IMR-90 (cell line): ENCODE results near the gene MTHFD2L. TPM values are rescaled to one million over a fixed set of nuclear protein-coding genes. Genes with fewer than 3 reads are reported as not detected.

Source experiments
- ATAC-seq: fragments of 200-7000 bp; cut with Tn5 transposase; 2 replicates; pipeline ENCODE4 v1.9.1; 2020; ENCODE audit warnings: low read depth, mild to moderate bottlenecking, moderate library complexity
- BruUV-seq: library from RNA; stranded (reverse); fragments of 400-500 nt; replicated peaks from 2 replicates; lab custom pipeline; 2021; lab: Mats Ljungman, UMichigan
- CTCF ChIA-PET: fragments of 300-600 bp; formaldehyde crosslinking; extraction: SDS; loops from one replicate; lab custom pipeline; 2021; ENCODE audit warnings: antibody characterized with exemption; lab: Yijun Ruan, JAX
- POLR2A ChIA-PET: fragments of 300-600 bp; sonication (Branson Sonifier 250); formaldehyde crosslinking; loops from one replicate; lab custom pipeline; 2022; ENCODE audit warnings: antibody characterized with exemption; ENCODE audit not compliant: unreplicated experiment; lab: Charles Lee
- DNase-seq: peaks from one replicate; pipeline ENCODE4 v3.0.0; 2013
- H2AFZ ChIP-seq: replicated peaks from 2 replicates; pipeline ENCODE3; 2013; ENCODE audit warnings: low read length, mild to moderate bottlenecking; ENCODE audit not compliant: poor library complexity
- H2AK5ac ChIP-seq: 2 replicates; pipeline ENCODE4 v1.6.1; 2013; ENCODE audit warnings: low read depth, low read length, inconsistent platforms
- H2AK9ac ChIP-seq: replicated peaks from 2 replicates; pipeline ENCODE3; 2013; ENCODE audit warnings: mild to moderate bottlenecking, low read depth, low read length, moderate library complexity; ENCODE audit not compliant: poor library complexity
- H2BK120ac ChIP-seq: 2 replicates; pipeline ENCODE4 v1.6.1; 2013; ENCODE audit warnings: low read depth, low read length, inconsistent platforms
- H2BK15ac ChIP-seq: 3 replicates; pipeline ENCODE4 v1.6.1; 2013; ENCODE audit warnings: low read depth, low read length, inconsistent platforms
- H2BK20ac ChIP-seq: 2 replicates; pipeline ENCODE4 v1.6.1; 2013; ENCODE audit warnings: low read depth, mild to moderate bottlenecking, inconsistent platforms, low read length, moderate library complexity
- H2BK5ac ChIP-seq: 2 replicates; pipeline ENCODE4 v1.6.1; 2013; ENCODE audit warnings: mild to moderate bottlenecking, low read depth, low read length, inconsistent platforms; ENCODE audit not compliant: poor library complexity, severe bottlenecking
- H3K14ac ChIP-seq: replicated peaks from 2 replicates; pipeline ENCODE4 v1.6.1; 2013; ENCODE audit warnings: low read depth, low read length, inconsistent platforms
- H3K18ac ChIP-seq: 2 replicates; pipeline ENCODE4 v1.6.1; 2013; ENCODE audit warnings: low read depth, low read length, control low read depth
- H3K23ac ChIP-seq: 2 replicates; pipeline ENCODE4 v1.6.1; 2013; ENCODE audit warnings: low read depth, low read length, inconsistent platforms
- H3K27ac ChIP-seq: 2 replicates; pipeline ENCODE4 v1.5.1; 2013; ENCODE audit warnings: mild to moderate bottlenecking, control low read depth, low read length; ENCODE audit not compliant: insufficient read depth
- H3K27me3 ChIP-seq: 2 replicates; pipeline ENCODE4 v1.6.1; 2013; ENCODE audit warnings: low read length; ENCODE audit not compliant: control insufficient read depth, insufficient read depth
- H3K36me3 ChIP-seq: 2 replicates; pipeline ENCODE4 v1.6.1; 2013; ENCODE audit warnings: low read length, mixed read lengths; ENCODE audit not compliant: control insufficient read depth, insufficient read depth
- H3K4ac ChIP-seq: 2 replicates; pipeline ENCODE4 v1.6.1; 2013; ENCODE audit warnings: low read depth, low read length, inconsistent platforms
- H3K4me1 ChIP-seq: 2 replicates; pipeline ENCODE4 v1.6.1; 2013; ENCODE audit warnings: low read length, mixed read lengths; ENCODE audit not compliant: control insufficient read depth, insufficient read depth
- H3K4me2 ChIP-seq: 2 replicates; pipeline ENCODE4 v1.6.1; 2013; ENCODE audit warnings: low read depth, mild to moderate bottlenecking, control low read depth, low read length, moderate library complexity
- H3K4me3 ChIP-seq: 2 replicates; pipeline ENCODE4 v1.5.1; 2013; ENCODE audit warnings: low read depth, mild to moderate bottlenecking, control low read depth, low read length, moderate library complexity; ENCODE audit not compliant: insufficient read depth
- H3K56ac ChIP-seq: 2 replicates; pipeline ENCODE4 v1.6.1; 2013; ENCODE audit warnings: low read length, inconsistent platforms; ENCODE audit not compliant: insufficient read depth; ENCODE audit errors: extremely low read depth
- H3K79me1 ChIP-seq, 2 experiments: 2 replicates each; pipeline ENCODE4 v1.6.1; 2013; ENCODE audit warnings: low read length in 2 of 2, inconsistent platforms in 1 of 2, low read depth in 1 of 2
- H3K9ac ChIP-seq: 2 replicates; pipeline ENCODE4 v1.6.1; 2013; ENCODE audit warnings: low read depth, low read length, control low read depth
- H3K9me1 ChIP-seq: 2 replicates; pipeline ENCODE4 v1.6.1; 2013; ENCODE audit warnings: low read length, inconsistent platforms; ENCODE audit not compliant: insufficient read depth
- H3K9me3 ChIP-seq: 2 replicates; pipeline ENCODE4 v1.6.1; 2013; ENCODE audit warnings: low read length; ENCODE audit not compliant: control insufficient read depth, insufficient read depth
- H4K20me1 ChIP-seq: 2 replicates; pipeline ENCODE4 v1.6.1; 2013; ENCODE audit warnings: low read length, inconsistent platforms; ENCODE audit not compliant: insufficient read depth
- H4K5ac ChIP-seq: 2 replicates; pipeline ENCODE4 v1.6.1; 2013; ENCODE audit warnings: mild to moderate bottlenecking, low read depth, low read length, control low read depth
- H4K8ac ChIP-seq, 2 experiments: 2 replicates each; pipeline ENCODE4 v1.6.1; 2013; ENCODE audit warnings: low read depth in 2 of 2, low read length in 2 of 2, control low read depth in 1 of 2, inconsistent platforms in 1 of 2
- H4K91ac ChIP-seq: 2 replicates; pipeline ENCODE4 v1.6.1; 2013; ENCODE audit warnings: low read depth, low read length, inconsistent platforms; ENCODE audit not compliant: insufficient read depth
- BHLHE40 ChIP-seq: fragments of 150-350 bp; IDR thresholded peaks from 2 replicates; pipeline ENCODE4 v1.6.1; 2016; ENCODE audit warnings: mild to moderate bottlenecking, low read depth, low read length
- CEBPB ChIP-seq: IDR thresholded peaks from 2 replicates; pipeline ENCODE4 v1.6.1; 2012; ENCODE audit warnings: low read depth, low read length, improper control_type of control experiment
- CHD1 ChIP-seq: IDR thresholded peaks from 2 replicates; pipeline ENCODE4 v1.6.1; 2012; ENCODE audit warnings: low read depth, low read length, improper control_type of control experiment
- FOS ChIP-seq: fragments of 150-350 bp; IDR thresholded peaks from 2 replicates; pipeline ENCODE4 v1.6.1; 2016; ENCODE audit warnings: low read depth, low read length
- MAFK ChIP-seq: IDR thresholded peaks from 2 replicates; pipeline ENCODE4 v1.6.1; 2012; ENCODE audit warnings: low read depth, low read length, improper control_type of control experiment
- MAZ ChIP-seq: IDR thresholded peaks from 2 replicates; pipeline ENCODE4 v1.6.1; 2012; ENCODE audit warnings: low read depth, mild to moderate bottlenecking, low read length, improper control_type of control experiment, moderate library complexity, borderline replicate concordance
- MXI1 ChIP-seq: IDR thresholded peaks from 2 replicates; pipeline ENCODE4 v1.6.1; 2012; ENCODE audit warnings: low read depth, mild to moderate bottlenecking, low read length, moderate library complexity, borderline replicate concordance
- NFE2L2 ChIP-seq: fragments of 150-350 bp; IDR thresholded peaks from 2 replicates; pipeline ENCODE4 v1.6.1; 2016; ENCODE audit warnings: low read depth, mild to moderate bottlenecking, low read length
- POLR2A ChIP-seq: IDR thresholded peaks from 2 replicates; pipeline ENCODE4 v1.6.1; 2012; ENCODE audit warnings: mild to moderate bottlenecking, low read depth, low read length
- RAD21 ChIP-seq: IDR thresholded peaks from 2 replicates; pipeline ENCODE4 v1.6.1; 2012; ENCODE audit warnings: low read length, improper control_type of control experiment
- RCOR1 ChIP-seq: IDR thresholded peaks from 2 replicates; pipeline ENCODE4 v1.6.1; 2012; ENCODE audit warnings: mild to moderate bottlenecking, low read length, improper control_type of control experiment; ENCODE audit not compliant: insufficient replicate concordance
- RFX5 ChIP-seq: IDR thresholded peaks from 2 replicates; pipeline ENCODE4 v1.8.0; 2012; ENCODE audit warnings: low read depth, mild to moderate bottlenecking, low read length, moderate library complexity
- SMC3 ChIP-seq: fragments of 150-350 bp; IDR thresholded peaks from 2 replicates; pipeline ENCODE4 v1.6.1; 2016; ENCODE audit warnings: low read depth, mild to moderate bottlenecking, antibody characterized with exemption, low read length, moderate library complexity
- USF2 ChIP-seq: fragments of 150-350 bp; IDR thresholded peaks from 2 replicates; pipeline ENCODE4 v1.6.1; 2017; ENCODE audit warnings: mild to moderate bottlenecking, antibody characterized with exemption, low read length, low read depth
- WGBS, 2 experiments: methylation state at CpG; one replicate each; pipeline versions ENCODE4 v1.1.5 to v1.1.7; 2013; ENCODE audit warnings: missing lambda C conversion rate in 2 of 2; ENCODE audit not compliant: insufficient read length in 1 of 2; ENCODE audit errors: extremely low coverage in 2 of 2; 5-methylcytosine and 5-hydroxymethylcytosine counted together
- dilution Hi-C: fragments of 300-500 bp; cut with HindIII; formaldehyde crosslinking; loops from one replicate; pipeline ENCODE4 v1.14.3; 2018; ENCODE audit warnings: low sequenced_read_pairs; ENCODE audit not compliant: unreplicated experiment
- in situ Hi-C: fragments of 300-500 bp; cut with MboI; formaldehyde crosslinking; loops from 3 replicates; pipeline ENCODE4 v1.14.3; 2019; ENCODE audit warnings: low sequenced_read_pairs, inconsistent platforms, mixed read lengths
- intact Hi-C: fragments of 100-400 bp; cut with micrococcal nuclease; formaldehyde crosslinking; loops from 2 replicates; pipeline ENCODE4 v1.10.0; 2022
- polyA plus RNA-seq, 3 experiments: library from polyadenylated mRNA; depleted of rRNA; stranded (reverse); fragments of >200 nt; gene quantifications; 2 replicates each; pipeline ENCODE4 v1.2.3, GENCODE V29; 2012; ENCODE audit warnings: low replicate concordance in 1 of 3
- total RNA-seq: library from RNA; depleted of rRNA; stranded (reverse); fragments of >200 nt; gene quantifications from 2 replicates; pipeline ENCODE4 v1.2.3, GENCODE V29; 2012
- TF ChIP-seq, protein P1 (sequence below): conservative IDR thresholded peaks from 2 replicates; pipeline ENCODE4 v1.5.1; 2012; ENCODE audit warnings: mild to moderate bottlenecking, low read depth, low read length, improper control_type of control experiment
- TF ChIP-seq, protein P2 (sequence below): fragments of 150-350 bp; IDR thresholded peaks from 2 replicates; pipeline ENCODE4 v1.6.1; 2016; ENCODE audit warnings: low read depth, mild to moderate bottlenecking, low read length, moderate library complexity, borderline replicate concordance

Gene MTHFD2L
- total and polyA plus RNA-seq, 2 of the 4 experiments (the other 2 are of a cell fraction) = 2.8 to 4.3 TPM

GRCh38 chr4:74323663-74324062 is 165.7 kb downstream of the MTHFD2L start:
- no peaks in the 10 kb centered on the region for H3K9me1 ChIP-seq
- H3K4me2 ChIP-seq = no peak overlapping the region
- no peaks in the 10 kb centered on the region for H3K36me3 ChIP-seq
- in situ Hi-C loops (loop anchor here (5.0 to 25.0 kb wide), 2 partner anchors 349 to 661 kb away; no protein-coding TSS in a partner anchor), dilution Hi-C loops (no loop called here), intact Hi-C loops (loop anchor here (5.0 kb wide), 1 partner anchor 209 kb away; no protein-coding TSS in a partner anchor)
- no peak overlapping the region for H2BK20ac ChIP-seq
- ChIA-PET CTCF (no interaction called here), POLR2A (no interaction called here)
- no peak overlapping the region for H2AK5ac ChIP-seq
- TF ChIP-seq, protein P1, sequence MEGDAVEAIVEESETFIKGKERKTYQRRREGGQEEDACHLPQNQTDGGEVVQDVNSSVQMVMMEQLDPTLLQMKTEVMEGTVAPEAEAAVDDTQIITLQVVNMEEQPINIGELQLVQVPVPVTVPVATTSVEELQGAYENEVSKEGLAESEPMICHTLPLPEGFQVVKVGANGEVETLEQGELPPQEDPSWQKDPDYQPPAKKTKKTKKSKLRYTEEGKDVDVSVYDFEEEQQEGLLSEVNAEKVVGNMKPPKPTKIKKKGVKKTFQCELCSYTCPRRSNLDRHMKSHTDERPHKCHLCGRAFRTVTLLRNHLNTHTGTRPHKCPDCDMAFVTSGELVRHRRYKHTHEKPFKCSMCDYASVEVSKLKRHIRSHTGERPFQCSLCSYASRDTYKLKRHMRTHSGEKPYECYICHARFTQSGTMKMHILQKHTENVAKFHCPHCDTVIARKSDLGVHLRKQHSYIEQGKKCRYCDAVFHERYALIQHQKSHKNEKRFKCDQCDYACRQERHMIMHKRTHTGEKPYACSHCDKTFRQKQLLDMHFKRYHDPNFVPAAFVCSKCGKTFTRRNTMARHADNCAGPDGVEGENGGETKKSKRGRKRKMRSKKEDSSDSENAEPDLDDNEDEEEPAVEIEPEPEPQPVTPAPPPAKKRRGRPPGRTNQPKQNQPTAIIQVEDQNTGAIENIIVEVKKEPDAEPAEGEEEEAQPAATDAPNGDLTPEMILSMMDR = no peak
- TF ChIP-seq RFX5 (no peak), FOS (no peak), MAZ (no peak), CEBPB (no peak), RCOR1 (no peak), MAFK (no peak), USF2 (no peak), SMC3 (no peak), CHD1 (no peak), BHLHE40 (no peak), RAD21 (no peak), NFE2L2 (no peak), MXI1 (no peak), POLR2A (no peak)
- TF ChIP-seq, protein P2, sequence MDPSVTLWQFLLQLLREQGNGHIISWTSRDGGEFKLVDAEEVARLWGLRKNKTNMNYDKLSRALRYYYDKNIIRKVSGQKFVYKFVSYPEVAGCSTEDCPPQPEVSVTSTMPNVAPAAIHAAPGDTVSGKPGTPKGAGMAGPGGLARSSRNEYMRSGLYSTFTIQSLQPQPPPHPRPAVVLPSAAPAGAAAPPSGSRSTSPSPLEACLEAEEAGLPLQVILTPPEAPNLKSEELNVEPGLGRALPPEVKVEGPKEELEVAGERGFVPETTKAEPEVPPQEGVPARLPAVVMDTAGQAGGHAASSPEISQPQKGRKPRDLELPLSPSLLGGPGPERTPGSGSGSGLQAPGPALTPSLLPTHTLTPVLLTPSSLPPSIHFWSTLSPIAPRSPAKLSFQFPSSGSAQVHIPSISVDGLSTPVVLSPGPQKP = no peak
- no peak for DNase-seq
- H3K23ac ChIP-seq = no peak overlapping the region
- no peak overlapping the region for H4K91ac ChIP-seq
- no TSS peak for BruUV-seq
- H3K56ac ChIP-seq = no peak overlapping the region
- no peaks in the 10 kb centered on the region for H3K4me1 ChIP-seq
- H3K4ac ChIP-seq = no peak overlapping the region
- no peak overlapping the region for H3K18ac ChIP-seq
- no peak for ATAC-seq
- no peaks in the 10 kb centered on the region for H3K79me1 ChIP-seq
- H3K27me3 ChIP-seq = peaks cover 2% of the 10 kb centered on the region
- H2BK120ac ChIP-seq = no peak overlapping the region
- H4K5ac ChIP-seq = no peak overlapping the region
- H2AFZ ChIP-seq = no peak overlapping the region
- H2AK9ac ChIP-seq = no peak overlapping the region
- no CpG with 5 or more reads among the region's 4 CpGs for WGBS, 2 experiments
- H2BK5ac ChIP-seq = no peak overlapping the region
- no peak overlapping the region for H3K9ac ChIP-seq
- H4K20me1 ChIP-seq = no peaks in the 10 kb centered on the region
- H3K9me3 ChIP-seq = no peaks in the 10 kb centered on the region
- no peak overlapping the region for H3K4me3 ChIP-seq
- H3K27ac ChIP-seq = no peak overlapping the region
- no peak overlapping the region for H4K8ac ChIP-seq
- H3K14ac ChIP-seq = no peak overlapping the region
- no peak overlapping the region for H2BK15ac ChIP-seq
